ENCODE results near the gene FBXL5.
"Not testable (repeated sequence)": the region's sequence is repeated elsewhere in the genome, so short reads cannot be mapped to it uniquely, and the experiment has no call there.

Gene FBXL5

GRCh38 chr4:15651676-15652075, 3.5 kb downstream of the FBXL5 start:
- DNase-seq (ENCODE audit: low read depth): no peak

- DNase-seq (ENCODE audit: low read depth): peak; percentile 11
Observed at GRCh38 chr4:15649914-15650545, 5.1 kb downstream of the FBXL5 start.

- no peak for DNase-seq (ENCODE audit: low read depth)
Observed at GRCh38 chr4:15648600-15648999, 6.6 kb downstream of the FBXL5 start.

- no peak for DNase-seq (ENCODE audit: low read depth)
Observed at GRCh38 chr4:15638418-15638817, 16.7 kb downstream of the FBXL5 start.

GRCh38 chr4:15636818-15637217, 18.3 kb downstream of the FBXL5 start:
- DNase-seq (ENCODE audit: low read depth): no peak

GRCh38 chr4:15617407-15617806, 37.8 kb downstream of the FBXL5 start:
- not testable (repeated sequence) for DNase-seq (ENCODE audit: low read depth)

GRCh38 chr4:15614891-15615290, 40.3 kb downstream of the FBXL5 start:
- not testable (repeated sequence) for DNase-seq (ENCODE audit: low read depth)

- DNase-seq (ENCODE audit: low read depth): no peak
Observed at GRCh38 chr4:15612136-15612535, 43.0 kb downstream of the FBXL5 start.

- no peak for DNase-seq (ENCODE audit: low read depth)
Observed at GRCh38 chr4:15610855-15611254, 44.3 kb downstream of the FBXL5 start.

- DNase-seq (ENCODE audit: low read depth): no peak
Observed at GRCh38 chr4:15605537-15605936, 49.6 kb downstream of the FBXL5 start.

GRCh38 chr4:15601862-15602261, 53.3 kb downstream of the FBXL5 start:
- DNase-seq (ENCODE audit: low read depth): no peak

- DNase-seq (ENCODE audit: low read depth): no peak
Observed at GRCh38 chr4:15600176-15600575, 55.0 kb downstream of the FBXL5 start.

- DNase-seq (ENCODE audit: low read depth): no peak
Observed at GRCh38 chr4:15598644-15599043, 56.5 kb downstream of the FBXL5 start.

- DNase-seq (ENCODE audit: low read depth): no peak
Observed at GRCh38 chr4:15592799-15593198, 62.4 kb downstream of the FBXL5 start.

GRCh38 chr4:15587649-15588048, 67.5 kb downstream of the FBXL5 start:
- no peak for DNase-seq (ENCODE audit: low read depth)

GRCh38 chr4:15586066-15586465, 69.1 kb downstream of the FBXL5 start:
- DNase-seq (ENCODE audit: low read depth): no peak

GRCh38 chr4:15585331-15585730, 69.8 kb downstream of the FBXL5 start:
- no peak for DNase-seq (ENCODE audit: low read depth)

GRCh38 chr4:15584785-15585184, 70.4 kb downstream of the FBXL5 start:
- no peak for DNase-seq (ENCODE audit: low read depth)

- DNase-seq (ENCODE audit: low read depth): no peak
Observed at GRCh38 chr4:15577508-15577907, 77.6 kb downstream of the FBXL5 start.

- no peak for DNase-seq (ENCODE audit: low read depth)
Observed at GRCh38 chr4:15575966-15576365, 79.2 kb downstream of the FBXL5 start.

GRCh38 chr4:15569746-15570145, 85.4 kb downstream of the FBXL5 start:
- DNase-seq (ENCODE audit: low read depth): no peak

GRCh38 chr4:15568821-15569220, 86.3 kb downstream of the FBXL5 start:
- no peak for DNase-seq (ENCODE audit: low read depth)

- no peak for DNase-seq (ENCODE audit: low read depth)
Observed at GRCh38 chr4:15563871-15564270, 91.3 kb downstream of the FBXL5 start.

GRCh38 chr4:15562623-15563022, 92.5 kb downstream of the FBXL5 start:
- no peak for DNase-seq (ENCODE audit: low read depth)

GRCh38 chr4:15562114-15562513, 93.0 kb downstream of the FBXL5 start:
- no peak for DNase-seq (ENCODE audit: low read depth)
